Calu3 (cell line): ENCODE results near the gene SLC22A24. TPM values are rescaled to one million over a fixed set of nuclear protein-coding genes. Genes with fewer than 3 reads are reported as not detected.

ENCODE experiments used
- BruUV-seq: library from RNA; stranded (reverse); fragments of 400-500 nt; replicated peaks from 2 replicates; lab custom pipeline; 2021; lab: Mats Ljungman, UMichigan
- CTCF ChIA-PET: fragments of 300-600 bp; sonication (Branson Sonifier 250); formaldehyde crosslinking; loops from one replicate; lab custom pipeline; 2022; ENCODE audit warnings: antibody characterized with exemption; lab: Charles Lee
- DNase-seq: peaks from one replicate; pipeline ENCODE4 v3.0.0; 2022
- H3K27ac Mint-ChIP-seq: one replicate; pipeline ENCODE4 v1.8.0; 2022; ENCODE audit warnings: mixed read lengths; ENCODE audit not compliant: unreplicated experiment
- H3K27me3 Mint-ChIP-seq: one replicate; pipeline ENCODE4 v1.8.0; 2022; ENCODE audit warnings: mixed read lengths; ENCODE audit not compliant: unreplicated experiment
- H3K36me3 Mint-ChIP-seq: one replicate; pipeline ENCODE4 v1.8.0; 2022; ENCODE audit warnings: mild to moderate bottlenecking, moderate library complexity, mixed read lengths; ENCODE audit not compliant: insufficient read depth, unreplicated experiment
- H3K4me1 Mint-ChIP-seq: one replicate; pipeline ENCODE4 v1.8.0; 2022; ENCODE audit warnings: mild to moderate bottlenecking, low read depth, mixed read lengths; ENCODE audit not compliant: unreplicated experiment
- H3K4me3 Mint-ChIP-seq: one replicate; pipeline ENCODE4 v1.8.0; 2022; ENCODE audit warnings: mild to moderate bottlenecking, low read depth, moderate library complexity, mixed read lengths; ENCODE audit not compliant: unreplicated experiment
- H3K9me3 Mint-ChIP-seq: one replicate; pipeline ENCODE4 v1.8.0; 2022; ENCODE audit warnings: low read depth, mixed read lengths; ENCODE audit not compliant: unreplicated experiment
- intact Hi-C: fragments of 100-400 bp; cut with micrococcal nuclease; formaldehyde crosslinking; loops from one replicate; pipeline ENCODE4 v1.10.0; 2022; ENCODE audit not compliant: unreplicated experiment
- total RNA-seq: library from RNA; stranded (reverse); gene quantifications from 2 replicates; pipeline ENCODE4 v1.2.3, GENCODE V29; 2022
- TF ChIP-seq, protein P1 (sequence below): fragments of 200-600 bp; IDR thresholded peaks from one replicate; pipeline ENCODE4 v1.8.0; 2022; ENCODE audit warnings: antibody characterized with exemption; ENCODE audit not compliant: unreplicated experiment

The SLC22A24 gene
- total RNA-seq, 1 experiment from 2014 or later, result not detected

GRCh38 chr11:63165706-63166310 is 21.8 kb upstream of the SLC22A24 start:
- no peak overlapping the region for H3K27ac Mint-ChIP-seq
- peaks cover 95% of the 10 kb centered on the region for H3K27me3 Mint-ChIP-seq
- intact Hi-C loops, result no loop called here
- H3K4me3 Mint-ChIP-seq, result no peak overlapping the region
- H3K36me3 Mint-ChIP-seq, result no peaks in the 10 kb centered on the region
- no peaks in the 10 kb centered on the region for H3K4me1 Mint-ChIP-seq
- CTCF ChIA-PET, result no interaction called here
- BruUV-seq, result no TSS peak
- no peaks in the 10 kb centered on the region for H3K9me3 Mint-ChIP-seq
- TF ChIP-seq, protein P1, sequence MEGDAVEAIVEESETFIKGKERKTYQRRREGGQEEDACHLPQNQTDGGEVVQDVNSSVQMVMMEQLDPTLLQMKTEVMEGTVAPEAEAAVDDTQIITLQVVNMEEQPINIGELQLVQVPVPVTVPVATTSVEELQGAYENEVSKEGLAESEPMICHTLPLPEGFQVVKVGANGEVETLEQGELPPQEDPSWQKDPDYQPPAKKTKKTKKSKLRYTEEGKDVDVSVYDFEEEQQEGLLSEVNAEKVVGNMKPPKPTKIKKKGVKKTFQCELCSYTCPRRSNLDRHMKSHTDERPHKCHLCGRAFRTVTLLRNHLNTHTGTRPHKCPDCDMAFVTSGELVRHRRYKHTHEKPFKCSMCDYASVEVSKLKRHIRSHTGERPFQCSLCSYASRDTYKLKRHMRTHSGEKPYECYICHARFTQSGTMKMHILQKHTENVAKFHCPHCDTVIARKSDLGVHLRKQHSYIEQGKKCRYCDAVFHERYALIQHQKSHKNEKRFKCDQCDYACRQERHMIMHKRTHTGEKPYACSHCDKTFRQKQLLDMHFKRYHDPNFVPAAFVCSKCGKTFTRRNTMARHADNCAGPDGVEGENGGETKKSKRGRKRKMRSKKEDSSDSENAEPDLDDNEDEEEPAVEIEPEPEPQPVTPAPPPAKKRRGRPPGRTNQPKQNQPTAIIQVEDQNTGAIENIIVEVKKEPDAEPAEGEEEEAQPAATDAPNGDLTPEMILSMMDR, result no peak
- no peak for DNase-seq

GRCh38 chr11:63155794-63156193 is 11.8 kb upstream of the SLC22A24 start:
- Mint-ChIP-seq H3K27me3 (peaks cover 63% of the 10 kb centered on the region), H3K36me3 (no peaks in the 10 kb centered on the region), H3K27ac (no peak overlapping the region), H3K4me1 (no peaks in the 10 kb centered on the region), H3K4me3 (no peak overlapping the region), H3K9me3 (no peaks in the 10 kb centered on the region)
- no peak for DNase-seq
- CTCF ChIA-PET, result no interaction called here
- intact Hi-C loops, result no loop called here
- TF ChIP-seq, protein P1, result no peak
- BruUV-seq, result no TSS peak

- Mint-ChIP-seq H3K36me3 (no peaks in the 10 kb centered on the region), H3K4me1 (no peaks in the 10 kb centered on the region), H3K27ac (no peak overlapping the region), H3K9me3 (no peaks in the 10 kb centered on the region), H3K4me3 (no peak overlapping the region), H3K27me3 (peaks cover 40% of the 10 kb centered on the region)
- no TSS peak for BruUV-seq
- intact Hi-C loops, result no loop called here
- no peak for DNase-seq
- CTCF ChIA-PET, result no interaction called here
- TF ChIP-seq, protein P1, result no peak
Measured at GRCh38 chr11:63146581-63146980, 2.6 kb upstream of the SLC22A24 start.

- no TSS peak for BruUV-seq
- DNase-seq, result no peak
- H3K27ac Mint-ChIP-seq, result no peak overlapping the region
Measured at GRCh38 chr11:63142459-63142858, 1.6 kb downstream of the SLC22A24 start.

More at GRCh38 chr11:63142459-63142858, 1.6 kb downstream of the SLC22A24 start:
- Mint-ChIP-seq H3K27me3 (peaks cover 63% of the 10 kb centered on the region), H3K4me3 (no peak overlapping the region), H3K4me1 (no peaks in the 10 kb centered on the region), H3K9me3 (no peaks in the 10 kb centered on the region), H3K36me3 (no peaks in the 10 kb centered on the region)
- TF ChIP-seq, protein P1, result no peak
- intact Hi-C loops, result no loop called here
- CTCF ChIA-PET, result interaction anchor here (0.6 kb wide), 1 partner anchor 46 kb away, joined by 3 read pairs; no protein-coding TSS in a partner anchor
